GM23248 (cell line): ENCODE results near the gene CCL19. TPM values are rescaled to one million over a fixed set of nuclear protein-coding genes. Genes with fewer than 3 reads are reported as not detected.

ENCODE experiments used
- DNase-seq: peaks from one replicate; pipeline ENCODE4 v3.0.0-alpha.2; 2015
- H2AFZ ChIP-seq: fragments of 200-600 bp; sonication (generic); 2 replicates; pipeline ENCODE4 v1.6.1; 2016; ENCODE audit warnings: antibody characterized with exemption
- H3F3A ChIP-seq: fragments of 200-600 bp; sonication (generic); 2 replicates; pipeline ENCODE4 v1.6.1; 2016; ENCODE audit warnings: mild to moderate bottlenecking, antibody characterized with exemption, mixed run types; ENCODE audit not compliant: insufficient read depth
- H3K27ac ChIP-seq: fragments of 200-600 bp; sonication (generic); 2 replicates; pipeline ENCODE4 v1.5.1; 2016; ENCODE audit warnings: mild to moderate bottlenecking
- H3K27me3 ChIP-seq: fragments of 200-600 bp; sonication (generic); replicated peaks from 2 replicates; pipeline ENCODE4 v1.6.1; 2016; ENCODE audit warnings: mild to moderate bottlenecking; ENCODE audit not compliant: insufficient read depth
- H3K36me3 ChIP-seq: fragments of 200-600 bp; sonication (generic); 2 replicates; pipeline ENCODE4 v1.6.1; 2016; ENCODE audit warnings: low read depth, mild to moderate bottlenecking
- H3K4me1 ChIP-seq: fragments of 200-600 bp; sonication (generic); 2 replicates; pipeline ENCODE4 v1.6.1; 2016; ENCODE audit warnings: mild to moderate bottlenecking; ENCODE audit not compliant: insufficient read depth
- H3K4me2 ChIP-seq: fragments of 200-600 bp; sonication (generic); one replicate; pipeline ENCODE4 v1.6.1; 2016; ENCODE audit warnings: mild to moderate bottlenecking; ENCODE audit not compliant: unreplicated experiment
- H3K4me3 ChIP-seq: fragments of 200-600 bp; sonication (generic); 2 replicates; pipeline ENCODE4 v1.5.1; 2016; ENCODE audit warnings: mild to moderate bottlenecking
- H3K79me2 ChIP-seq: fragments of 200-600 bp; sonication (generic); 2 replicates; pipeline ENCODE4 v1.6.1; 2016; ENCODE audit warnings: mild to moderate bottlenecking; ENCODE audit not compliant: insufficient read depth
- H3K9ac ChIP-seq: fragments of 200-600 bp; sonication (generic); 2 replicates; pipeline ENCODE4 v1.6.1; 2016; ENCODE audit warnings: mild to moderate bottlenecking
- H3K9me2 ChIP-seq: fragments of 200-600 bp; sonication (generic); 2 replicates; pipeline ENCODE4 v1.6.1; 2016; ENCODE audit warnings: mixed run types, mild to moderate bottlenecking, moderate library complexity; ENCODE audit not compliant: insufficient read depth
- H3K9me3 ChIP-seq: fragments of 200-600 bp; sonication (generic); one replicate; pipeline ENCODE4 v1.6.1; 2017; ENCODE audit warnings: low read depth
- H4K20me1 ChIP-seq: fragments of 200-600 bp; sonication (generic); 2 replicates; pipeline ENCODE4 v1.6.0; 2016; ENCODE audit not compliant: insufficient read depth
- EZH2 ChIP-seq: fragments of 200-600 bp; sonication (generic); IDR thresholded peaks from 2 replicates; pipeline ENCODE4 v1.6.1; 2018; ENCODE audit warnings: antibody characterized with exemption, mild to moderate bottlenecking; ENCODE audit not compliant: insufficient read depth, poor library complexity, severe bottlenecking
- WGBS, 2 experiments: methylation state at CpG; one replicate each; pipeline ENCODE4 v1.1.6; 2015 to 2017; ENCODE audit warnings: low lambda C conversion rate in 2 of 2, low coverage in 1 of 2; ENCODE audit errors: missing lambda C conversion rate in 2 of 2; 5-methylcytosine and 5-hydroxymethylcytosine counted together
- in situ Hi-C: fragments of 300-500 bp; cut with MboI; formaldehyde crosslinking; loops from 2 replicates; pipeline ENCODE4 v1.15.0; 2020
- polyA plus RNA-seq: library from polyadenylated mRNA; unstranded; fragments of >200 nt; fragmentation: Nextera tagmentation; extraction: Ambion mirVana; gene quantifications from 2 replicates; pipeline ENCODE4 v1.2.1, GENCODE V29; 2016
- small RNA-seq: library from RNA; depleted of rRNA; stranded (forward); fragments of <200 nt; gene quantifications from one replicate; pipeline ENCODE3, GENCODE V24; 2014; ENCODE audit warnings: low read depth, low replicate concordance
- total RNA-seq: library from RNA; depleted of rRNA; stranded (reverse); fragments of >200 nt; shearing (Covaris generic); gene quantifications from 2 replicates; pipeline ENCODE4 v1.2.3, GENCODE V29; 2014; rRNA removed

CCL19 gene
- total and polyA plus RNA-seq, 2 experiments from 2014 or later, result not detected

DNA sequence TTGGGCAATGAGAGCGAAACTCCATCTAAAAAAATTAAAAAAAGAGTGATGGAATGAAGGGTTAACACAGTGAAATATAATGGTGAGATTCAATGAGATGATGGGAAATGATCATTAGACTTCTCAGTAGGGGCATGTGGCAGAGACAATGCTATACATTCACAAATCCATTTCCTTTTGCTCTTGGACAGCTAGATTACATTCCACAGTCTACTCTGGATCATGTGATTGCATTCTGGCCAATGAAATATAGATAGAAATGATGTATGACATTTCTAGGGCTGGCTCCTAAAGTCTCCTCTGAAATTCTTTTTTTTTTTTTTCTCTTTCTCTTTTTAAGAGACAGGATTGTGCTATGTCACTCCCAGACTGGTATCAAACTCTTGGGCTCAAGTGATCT lies 48.4 kb downstream of the CCL19 start:
- no peaks in the 10 kb centered on the region for H4K20me1 ChIP-seq
- H3F3A ChIP-seq, result 0 out of 2 replicates have a peak, but pooled peaks cover 4% of the 10 kb centered on the region
- H3K27me3 ChIP-seq, result no peaks in the 10 kb centered on the region
- in situ Hi-C loops, result no loop called here
- no peak overlapping the region for H3K27ac ChIP-seq
- H2AFZ ChIP-seq, result no peak overlapping the region
- H3K4me1 ChIP-seq, result peaks cover 13% of the 10 kb centered on the region
- no peak for TF ChIP-seq EZH2
- 94% methylated on average over 1 of the region's 1 CpG for WGBS, 2 experiments
- no peak overlapping the region for H3K9ac ChIP-seq
- H3K4me2 ChIP-seq, result no peak overlapping the region
- no peaks in the 10 kb centered on the region for H3K36me3 ChIP-seq
- H3K9me2 ChIP-seq, result no peaks in the 10 kb centered on the region
- no peaks in the 10 kb centered on the region for H3K9me3 ChIP-seq
- H3K79me2 ChIP-seq, result peaks cover 7% of the 10 kb centered on the region
- no peak overlapping the region for H3K4me3 ChIP-seq
- DNase-seq, result no peak

Small RNA genes lying within 50 kb of the gene (small RNA-seq; reads per million reads assigned to genes)
- gene CCL27, result not detected

Other genes starting within 250 kb of the CCL19 start
- 9.1 and 12.3 TPM in 2 replicates for gene FAM219A, start 232.7 kb downstream of the CCL19 start, total RNA-seq
- 7.6 and 7.8 TPM in 2 replicates for gene FAM219A, start 232.7 kb downstream of the CCL19 start, polyA plus RNA-seq
- not detected in 2 replicates for gene DNAI1, start 232.5 kb downstream of the CCL19 start, total RNA-seq
- not detected in 2 replicates for gene DNAI1, start 232.5 kb downstream of the CCL19 start, polyA plus RNA-seq
- gene ENHO, start 168.3 kb downstream of the CCL19 start, total RNA-seq, result not detected in 2 replicates
- gene ENHO, start 168.3 kb downstream of the CCL19 start, polyA plus RNA-seq, result 0.35 TPM in 1 of 2 replicates, not detected in the other
- not detected in 2 replicates for gene CNTFR, start 101.6 kb downstream of the CCL19 start, total RNA-seq
- not detected in 2 replicates for gene CNTFR, start 101.6 kb downstream of the CCL19 start, polyA plus RNA-seq
- gene RPP25L, start 79.2 kb downstream of the CCL19 start, total RNA-seq, result 16.9 and 28.7 TPM in 2 replicates
- 21.0 and 25.0 TPM in 2 replicates for gene RPP25L, start 79.2 kb downstream of the CCL19 start, polyA plus RNA-seq
- gene DCTN3, start 70.8 kb downstream of the CCL19 start, total RNA-seq, result 77.1 and 130 TPM in 2 replicates
- 148 and 161 TPM in 2 replicates for gene DCTN3, start 70.8 kb downstream of the CCL19 start, polyA plus RNA-seq
- 0.11 and 0.38 TPM in 2 replicates for gene ARID3C, start 62.2 kb downstream of the CCL19 start, total RNA-seq
- not detected in 2 replicates for gene ARID3C, start 62.2 kb downstream of the CCL19 start, polyA plus RNA-seq
- gene SIGMAR1, start 53.5 kb downstream of the CCL19 start, total RNA-seq, result 138 and 148 TPM in 2 replicates
- gene SIGMAR1, start 53.5 kb downstream of the CCL19 start, polyA plus RNA-seq, result 142 and 147 TPM in 2 replicates
- gene GALT, start 44.6 kb downstream of the CCL19 start, total RNA-seq, result 22.4 and 25.5 TPM in 2 replicates
- gene GALT, start 44.6 kb downstream of the CCL19 start, polyA plus RNA-seq, result 28.5 and 29.1 TPM in 2 replicates
- gene IL11RA, start 39.1 kb downstream of the CCL19 start, total RNA-seq, result 50.7 and 52.3 TPM in 2 replicates
- 44.0 and 44.1 TPM in 2 replicates for gene IL11RA, start 39.1 kb downstream of the CCL19 start, polyA plus RNA-seq
- gene CCL27, start 28.6 kb downstream of the CCL19 start, total RNA-seq, result not detected in 2 replicates
- 0.48 and 0.50 TPM in 2 replicates for gene CCL27, start 28.6 kb downstream of the CCL19 start, polyA plus RNA-seq
- gene CCL21, start 18.9 kb upstream of the CCL19 start, total RNA-seq, result not detected in 2 replicates
- gene CCL21, start 18.9 kb upstream of the CCL19 start, polyA plus RNA-seq, result not detected in 2 replicates